ENCODE results near the gene TFF3. TPM values are rescaled to one million over a fixed set of nuclear protein-coding genes. Genes with fewer than 3 reads are reported as not detected.
"Not testable (repeated sequence)": the region's sequence is repeated elsewhere in the genome, so short reads cannot be mapped to it uniquely, and the experiment has no call there.

TFF3 gene
- total RNA-seq, 2 donors from 2014 or later = 21.1 to 24.4 TPM

DNA sequence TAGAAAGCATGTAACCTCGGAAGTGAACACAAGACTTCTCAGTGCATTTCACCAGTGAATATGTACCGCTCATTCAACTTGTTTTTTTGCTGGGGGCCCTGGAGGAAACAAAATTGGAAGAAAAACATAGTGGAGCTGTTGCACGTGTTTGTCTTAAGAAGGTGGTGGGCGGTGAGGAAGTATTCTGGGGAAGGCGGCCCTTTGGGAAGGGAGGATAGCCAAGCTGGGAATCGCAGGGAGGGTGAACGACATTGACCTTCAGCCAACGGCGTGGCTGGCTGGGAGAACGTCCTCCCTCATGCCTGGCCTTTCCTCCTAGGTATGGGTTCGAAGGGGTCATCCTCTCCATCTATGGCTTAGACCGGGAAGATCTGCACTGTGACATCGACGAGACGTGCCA is 19.4 kb downstream of the TFF3 start:
- intact Hi-C loops (cut with DNase I) = no loop called here
- DNase-seq (ENCODE audit: low spot score) = no peak

DNA sequence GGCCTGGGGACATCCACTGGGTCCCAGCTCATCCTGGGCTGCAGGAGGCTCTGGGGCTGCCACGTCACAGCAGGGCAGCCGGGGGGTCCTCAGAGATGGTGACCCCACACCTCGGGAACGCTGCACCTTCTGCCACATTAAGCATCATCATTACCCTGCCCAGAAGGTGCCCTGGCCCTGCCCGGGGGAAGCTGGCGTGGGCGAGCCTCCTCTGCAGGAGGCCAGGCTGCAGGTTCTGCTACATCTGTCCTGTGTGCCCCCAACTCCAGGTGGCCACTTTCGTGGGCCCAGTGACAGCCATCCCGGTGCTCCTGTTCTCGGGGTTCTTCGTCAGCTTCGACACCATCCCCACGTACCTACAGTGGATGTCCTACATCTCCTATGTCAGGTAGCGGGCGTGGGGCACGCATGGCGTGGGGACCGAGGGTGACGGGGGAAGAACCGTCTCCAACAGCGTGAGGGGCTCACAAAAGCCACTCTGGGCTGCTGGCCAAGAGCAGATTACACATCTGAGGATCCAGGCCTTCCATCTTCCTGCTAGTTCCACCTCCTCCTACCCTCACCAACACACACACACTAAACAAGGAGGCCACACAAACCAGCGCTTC is 20.8 kb downstream of the TFF3 start:
- intact Hi-C loops (cut with DNase I) = no loop called here
- no peak for DNase-seq (ENCODE audit: low spot score)

DNA sequence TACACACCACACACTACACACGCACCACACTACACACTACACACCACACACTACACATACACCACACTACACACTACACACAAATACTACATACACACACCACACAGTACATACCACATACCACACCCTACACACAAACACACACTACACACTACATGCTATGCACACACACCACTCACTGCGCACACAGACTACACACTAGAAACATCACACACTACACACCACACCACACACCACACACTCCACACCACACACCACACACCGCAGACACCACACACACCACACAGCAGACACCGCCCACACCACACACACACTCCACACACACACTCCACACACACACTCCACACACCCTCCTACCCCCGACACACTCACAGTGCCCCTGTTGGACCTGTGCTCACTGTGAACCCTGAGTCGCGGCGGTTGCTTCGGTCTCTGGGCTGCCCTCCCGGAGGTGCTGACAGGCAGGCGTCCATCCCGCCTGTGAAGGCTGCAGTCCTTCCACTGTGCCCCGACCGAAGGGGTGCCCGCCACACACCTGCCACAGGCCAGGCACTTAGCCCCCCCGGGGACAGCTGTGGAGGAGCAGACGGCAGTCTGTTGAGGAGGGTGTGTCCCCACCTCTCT is 21.4 kb downstream of the TFF3 start:
- no peak for DNase-seq (ENCODE audit: low spot score)
- intact Hi-C loops (cut with DNase I) = no loop called here

DNA sequence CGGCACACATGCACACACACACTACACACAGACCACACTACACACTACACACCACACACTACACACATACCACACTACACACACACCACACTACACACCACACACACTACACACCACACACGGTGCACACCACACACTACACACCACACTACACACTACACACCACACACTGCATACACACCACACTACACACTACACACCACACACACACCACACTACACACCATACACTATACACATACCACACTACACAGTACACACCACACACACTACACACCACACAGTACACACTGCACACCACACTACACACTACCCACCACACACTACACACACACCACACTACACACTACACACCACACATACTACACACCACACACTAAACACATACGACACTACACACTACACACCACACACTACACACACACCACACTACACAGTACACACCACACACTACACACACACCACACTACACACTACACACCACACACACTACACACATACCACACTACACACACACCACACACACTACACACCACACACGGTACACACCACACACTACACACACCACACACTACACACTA is 22.6 kb downstream of the TFF3 start:
- DNase-seq (ENCODE audit: low spot score); intact Hi-C loops (cut with DNase I): not testable (repeated sequence)

DNA sequence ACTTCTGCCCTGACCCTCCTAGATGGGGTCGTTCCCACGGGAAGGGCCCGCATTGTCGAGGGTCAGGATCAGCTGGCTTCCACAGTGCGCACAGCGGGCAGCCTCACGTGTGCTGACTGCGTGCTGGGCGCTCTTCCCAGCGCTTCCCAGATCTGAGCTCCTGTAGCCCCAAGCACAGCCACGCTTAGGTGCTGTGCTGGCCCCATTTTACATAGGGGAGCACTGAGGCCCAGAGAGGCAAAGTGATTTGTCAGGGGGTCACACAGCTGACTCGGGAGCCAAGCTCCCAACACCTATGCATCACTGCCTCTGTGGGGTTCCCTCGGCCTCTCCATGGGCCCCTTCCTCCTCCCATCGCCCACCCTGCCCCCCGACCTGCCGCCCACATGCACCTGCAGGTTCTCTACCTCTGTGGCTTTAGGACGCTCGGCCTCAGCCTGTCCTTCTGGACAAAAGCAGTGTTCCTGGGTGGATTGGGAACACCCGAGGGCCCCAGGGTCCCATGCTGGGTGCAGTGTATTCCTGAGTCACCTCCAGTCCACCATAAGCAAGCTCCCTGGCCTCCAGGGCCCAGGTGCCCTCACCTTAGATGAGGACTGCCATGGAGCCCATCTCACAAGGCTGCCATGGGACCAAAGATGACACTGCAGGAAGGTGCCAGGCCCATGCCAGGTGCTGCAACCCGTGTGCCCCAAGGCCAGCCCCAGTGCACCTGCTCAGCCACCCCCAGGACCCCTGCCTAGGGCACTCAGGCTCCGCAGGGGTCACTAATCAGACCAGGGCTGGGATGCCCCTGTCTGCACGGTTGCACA is 23.3 kb downstream of the TFF3 start:
- peak; percentile 66 for DNase-seq (ENCODE audit: low spot score)
- intact Hi-C loops (cut with DNase I) = no loop called here

DNA sequence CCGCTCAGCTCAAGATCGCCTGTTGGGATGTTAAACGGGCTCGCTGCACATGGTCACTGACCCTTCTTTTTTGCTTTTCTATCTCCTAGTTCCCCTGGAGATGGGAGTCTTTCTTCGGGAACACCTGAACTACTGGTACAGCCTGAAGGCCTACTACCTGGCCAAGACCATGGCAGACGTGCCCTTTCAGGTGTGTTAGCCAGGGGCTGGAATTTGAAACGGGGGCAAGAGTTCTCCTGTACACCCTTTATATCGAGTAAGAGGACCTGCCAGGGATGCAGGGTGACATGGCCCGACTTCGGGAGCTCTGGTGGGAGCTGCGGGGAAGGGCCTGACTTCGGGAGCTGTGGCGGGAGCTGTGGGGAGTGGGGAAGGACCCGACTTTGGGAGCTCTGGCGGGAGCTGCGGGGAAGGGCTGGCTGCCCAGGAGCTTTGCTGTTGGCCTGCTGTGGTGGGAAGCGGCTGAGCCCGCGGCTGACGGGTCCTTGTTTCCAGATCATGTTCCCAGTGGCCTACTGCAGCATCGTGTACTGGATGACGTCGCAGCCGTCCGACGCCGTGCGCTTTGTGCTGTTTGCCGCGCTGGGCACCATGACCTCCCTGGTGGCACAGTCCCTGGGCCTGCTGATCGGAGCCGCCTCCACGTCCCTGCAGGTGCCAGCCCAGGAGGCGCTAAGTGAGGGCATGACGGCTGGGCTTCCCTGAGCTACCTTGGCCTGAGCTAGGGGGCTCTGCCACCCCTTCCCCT is 24.0 kb downstream of the TFF3 start:
- peak; percentile 78 for DNase-seq (ENCODE audit: low spot score)
- intact Hi-C loops (cut with DNase I) = no loop called here

DNA sequence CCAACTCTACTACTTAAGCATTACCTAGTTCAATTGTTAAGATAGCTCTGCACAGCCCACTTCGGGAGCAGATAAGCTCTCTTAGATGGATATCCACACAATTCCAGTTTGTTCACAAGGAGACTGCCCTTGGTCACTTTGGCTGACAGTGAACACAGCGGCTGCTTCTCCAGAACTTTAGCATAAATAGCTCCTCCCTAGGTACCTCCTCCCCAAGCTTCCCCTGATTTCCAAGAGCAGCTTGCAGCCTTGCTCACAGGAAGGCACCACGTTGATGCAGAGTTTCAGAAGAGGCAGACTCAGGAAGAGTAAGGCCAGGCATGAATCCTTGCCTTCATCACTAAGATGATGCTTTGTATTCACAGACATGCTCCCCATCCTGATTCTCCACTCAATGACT is 24.7 kb downstream of the TFF3 start:
- DNase-seq (ENCODE audit: low spot score) = no peak
- intact Hi-C loops (cut with DNase I) = no loop called here

DNA sequence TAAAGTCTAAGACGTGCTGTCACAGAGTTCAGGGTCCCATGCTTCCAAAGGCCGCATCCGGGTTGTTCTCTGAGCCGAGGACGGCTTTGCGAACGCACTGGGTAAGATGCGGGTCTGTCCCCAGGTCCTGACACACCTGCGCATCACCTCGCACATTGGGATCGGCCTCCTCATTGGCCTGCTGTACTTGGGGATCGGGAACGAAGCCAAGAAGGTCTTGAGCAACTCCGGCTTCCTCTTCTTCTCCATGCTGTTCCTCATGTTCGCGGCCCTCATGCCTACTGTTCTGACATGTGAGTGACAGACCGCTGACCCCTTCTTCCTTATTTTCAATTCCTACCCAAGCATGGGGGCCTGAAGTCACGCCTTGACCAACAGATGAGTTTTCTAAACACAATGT is 25.3 kb downstream of the TFF3 start:
- DNase-seq (ENCODE audit: low spot score) = peak; percentile 85
- intact Hi-C loops (cut with DNase I) = no loop called here

DNA sequence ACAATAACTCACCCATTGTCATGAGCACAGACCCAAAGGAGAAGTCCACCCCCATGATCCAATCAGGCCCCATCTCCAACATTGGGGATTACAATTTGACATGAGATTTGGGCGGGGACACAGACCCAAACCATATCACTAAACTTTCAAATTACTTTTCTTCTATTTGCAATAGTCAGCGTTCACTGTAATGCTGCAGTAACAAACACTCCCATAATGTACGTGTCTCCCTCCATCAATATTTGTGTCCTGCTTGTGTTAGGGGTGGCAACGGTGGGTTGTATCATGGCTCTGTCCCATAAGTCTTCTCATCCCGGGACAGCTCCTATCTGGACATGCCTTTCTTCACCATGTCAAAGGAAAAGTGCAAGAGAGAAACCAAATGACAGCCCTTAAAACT is 26.2 kb downstream of the TFF3 start:
- DNase-seq (ENCODE audit: low spot score) = no peak
- intact Hi-C loops (cut with DNase I) = no loop called here

DNA sequence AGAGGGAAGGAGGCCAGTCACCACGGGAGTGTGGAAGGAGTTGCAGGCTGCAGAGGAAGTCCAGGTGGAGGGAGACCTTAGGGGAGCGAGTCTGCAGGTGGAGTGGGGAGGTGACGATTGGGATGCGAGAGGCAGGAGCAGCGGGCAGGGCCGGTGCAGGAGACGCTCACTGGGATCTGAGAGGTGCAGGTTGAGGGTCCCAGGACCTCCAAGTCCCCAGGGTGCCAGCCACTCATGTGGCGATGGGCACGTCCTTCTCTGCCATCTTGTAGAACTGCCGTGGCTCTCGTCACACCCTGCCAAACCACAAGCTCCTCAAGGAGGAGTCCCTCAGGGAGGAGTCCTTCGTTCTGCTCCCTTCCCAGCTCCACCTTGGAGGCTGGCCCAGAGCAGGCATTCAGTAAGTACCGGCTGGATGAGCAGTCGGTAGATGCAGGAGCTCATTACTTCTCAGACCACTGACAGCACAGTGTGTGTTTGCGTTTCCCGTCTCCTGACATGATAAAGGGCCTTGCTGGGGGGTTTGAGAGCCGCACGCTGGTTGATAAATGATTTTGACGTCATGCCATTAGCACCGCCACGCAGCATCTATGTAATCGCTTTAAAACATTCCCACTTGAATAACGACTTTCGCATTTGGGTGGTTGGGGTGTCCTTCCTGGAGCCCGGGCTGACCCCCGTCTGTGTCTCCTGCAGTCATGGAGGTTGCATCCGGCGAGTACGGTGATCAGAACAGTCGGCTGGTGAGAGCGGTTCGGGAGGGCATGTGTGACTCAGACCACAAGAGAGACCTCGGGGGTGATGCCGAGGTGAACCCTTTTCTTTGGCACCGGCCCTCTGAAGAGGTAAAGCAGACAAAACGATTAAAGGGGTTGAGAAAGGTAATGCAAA is 27.8 kb downstream of the TFF3 start:
- intact Hi-C loops (cut with DNase I) = no loop called here

DNA sequence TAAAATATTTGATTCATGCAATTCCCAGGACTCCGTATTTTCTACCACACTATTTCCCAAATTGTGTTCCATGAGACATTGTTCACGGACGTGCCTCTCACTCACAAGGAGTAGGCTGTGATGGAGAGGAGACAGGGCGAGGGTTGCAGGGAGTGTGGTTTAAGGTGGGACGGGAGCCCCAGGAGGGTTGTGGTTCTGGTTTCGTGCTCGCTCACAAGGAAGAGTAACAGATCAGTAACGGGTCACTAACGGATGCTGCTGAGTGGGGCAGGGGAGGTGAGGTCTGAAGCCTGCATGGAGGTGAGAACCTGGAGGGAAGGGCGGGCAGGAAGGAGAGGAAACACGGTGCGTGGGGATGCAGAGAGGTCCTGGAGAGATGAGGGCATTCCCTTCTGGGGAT is 28.8 kb downstream of the TFF3 start:
- intact Hi-C loops (cut with DNase I) = no loop called here
- DNase-seq (ENCODE audit: low spot score) = no peak

More for the DNA sequence above, 27.8 kb downstream of the TFF3 start:
- no peak for DNase-seq (ENCODE audit: low spot score)

DNA sequence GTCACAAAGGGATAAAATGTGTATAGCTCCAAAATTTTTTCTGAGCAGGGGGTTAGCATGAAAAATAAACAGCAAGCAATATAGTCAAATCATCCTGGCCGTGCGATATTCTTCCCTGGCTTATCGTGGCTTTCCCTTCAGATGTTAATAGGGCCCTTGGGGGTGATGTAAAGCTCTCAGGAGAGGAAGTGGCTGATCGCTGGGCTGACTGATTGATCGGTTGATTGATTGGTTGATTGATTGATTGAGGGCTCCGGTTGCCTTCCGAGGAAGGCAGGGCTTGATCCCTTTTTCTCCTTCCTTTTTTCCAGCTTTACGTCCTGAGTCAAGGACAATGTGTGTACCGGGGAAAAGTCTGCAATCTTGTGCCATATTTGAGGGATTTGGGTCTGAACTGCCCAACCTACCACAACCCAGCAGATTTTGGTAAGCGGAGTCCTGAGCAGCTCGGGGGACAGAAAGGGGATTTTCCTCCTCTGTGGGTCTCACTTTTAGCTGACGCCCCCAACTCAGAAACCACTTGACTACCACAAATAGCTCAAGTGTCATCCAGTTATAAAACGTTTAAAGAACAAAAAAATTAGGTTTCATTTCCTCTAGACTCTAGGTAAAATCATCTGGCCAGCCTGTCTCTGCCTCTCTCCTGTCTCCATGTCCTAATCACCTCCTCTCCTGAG is 29.5 kb downstream of the TFF3 start:
- intact Hi-C loops (cut with DNase I) = no loop called here
- no peak for DNase-seq (ENCODE audit: low spot score)

DNA sequence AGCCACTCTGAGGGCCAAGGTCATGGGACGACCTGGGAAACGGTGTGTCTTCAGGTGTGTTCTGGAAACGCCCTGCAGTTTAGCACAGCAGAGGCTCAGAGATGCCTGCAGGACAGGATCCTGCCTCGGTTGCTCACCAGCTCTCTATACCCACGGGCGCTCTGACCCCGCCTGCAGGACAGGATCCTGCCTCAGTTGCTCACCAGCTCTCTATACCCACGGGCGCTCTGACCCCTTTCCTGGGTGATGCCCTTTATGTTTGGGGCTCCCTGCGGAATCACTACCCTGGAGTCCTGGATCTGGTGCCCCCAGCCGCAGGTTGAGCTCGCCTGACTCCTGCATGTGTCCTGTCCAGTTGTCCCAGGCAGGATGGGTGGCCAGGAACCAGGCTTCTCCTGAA is 32.5 kb downstream of the TFF3 start:
- intact Hi-C loops (cut with DNase I) = no loop called here
- no peak for DNase-seq (ENCODE audit: low spot score)

DNA sequence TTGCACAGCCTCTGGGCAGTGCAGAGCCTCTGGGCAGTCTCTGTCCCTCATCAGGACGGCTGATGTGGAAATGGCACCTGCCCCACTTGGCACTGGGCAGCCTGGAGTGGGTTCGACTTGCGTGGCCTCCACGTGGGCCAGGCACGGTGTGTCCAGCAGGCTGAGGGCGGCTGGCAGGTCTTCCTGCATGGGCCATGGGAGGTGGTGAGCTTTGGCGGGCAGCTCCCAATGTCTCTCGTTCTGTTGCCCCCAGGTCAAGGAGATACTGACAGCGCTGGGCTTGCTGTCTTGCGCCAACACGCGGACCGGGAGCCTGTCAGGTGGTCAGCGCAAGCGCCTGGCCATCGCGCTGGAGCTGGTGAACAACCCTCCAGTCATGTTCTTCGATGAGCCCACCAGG is 33.2 kb downstream of the TFF3 start:
- DNase-seq (ENCODE audit: low spot score) = no peak
- intact Hi-C loops (cut with DNase I) = no loop called here

DNA sequence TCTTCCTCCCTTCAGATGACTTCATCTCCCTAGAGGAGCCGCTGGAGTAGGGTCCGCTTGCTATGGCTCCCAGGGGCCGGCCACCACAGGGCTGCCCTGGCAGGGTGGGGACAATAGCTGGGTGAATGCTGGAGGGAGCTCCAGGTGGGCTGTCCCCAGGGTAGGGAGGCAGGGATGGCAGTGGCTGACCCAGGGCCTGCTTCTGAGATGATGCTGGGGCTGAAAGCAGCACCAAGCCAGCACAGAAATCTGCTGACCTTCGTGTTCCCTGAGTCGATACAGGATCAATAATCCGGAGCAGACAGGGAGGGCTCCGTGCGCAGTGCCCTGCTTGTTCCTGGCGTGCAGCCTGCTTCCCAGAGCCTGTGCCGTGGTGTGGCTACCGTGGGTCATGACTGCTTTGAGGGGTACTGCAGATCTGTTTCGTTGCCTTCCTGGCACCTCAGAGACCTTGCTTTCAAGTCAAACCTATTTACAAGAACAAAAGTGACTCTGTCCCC is 34.0 kb downstream of the TFF3 start:
- intact Hi-C loops (cut with DNase I) = no loop called here
- DNase-seq (ENCODE audit: low spot score) = peak; percentile 78

DNA sequence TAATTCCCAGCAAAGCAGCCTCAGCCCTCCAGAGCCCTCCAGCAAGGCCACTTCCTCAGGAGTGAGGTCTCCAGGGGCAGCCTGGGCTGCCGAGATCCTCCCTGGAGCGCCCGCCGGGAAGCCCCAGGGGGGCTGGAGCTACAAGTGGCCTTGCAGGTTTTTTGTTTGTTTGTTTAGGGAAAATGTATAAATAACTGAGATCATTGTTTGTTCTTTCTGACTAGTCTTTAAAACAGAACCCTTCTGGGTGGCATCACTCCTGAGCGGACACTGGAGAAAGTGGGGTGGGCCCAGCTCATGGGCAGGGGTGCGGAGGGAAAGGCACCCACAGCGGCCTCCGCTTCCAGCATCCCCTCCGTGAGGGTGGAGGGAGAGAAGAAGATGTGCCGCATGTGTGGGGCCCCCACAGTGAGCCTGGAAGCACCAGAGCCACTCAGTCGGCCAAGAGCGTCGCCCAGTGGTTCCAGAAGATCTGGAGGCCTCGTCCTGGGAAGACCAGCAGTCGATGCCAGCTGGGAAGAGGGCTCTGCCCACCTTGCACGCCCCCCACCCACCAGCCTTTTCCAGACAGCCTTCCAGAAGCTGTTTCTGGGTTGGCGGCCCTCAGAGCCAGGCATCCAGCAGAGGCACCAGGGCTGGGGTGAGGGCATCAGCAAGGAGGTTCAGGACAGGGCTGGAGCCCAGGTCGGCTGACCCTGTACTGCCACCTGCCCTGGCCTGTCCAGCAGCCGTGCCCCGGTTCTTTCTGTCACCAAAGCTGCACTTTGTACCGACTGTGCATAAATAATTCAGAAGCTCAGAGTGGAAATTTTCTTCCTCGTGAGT is 34.6 kb downstream of the TFF3 start:
- DNase-seq (ENCODE audit: low spot score) = peak; percentile 72
- intact Hi-C loops (cut with DNase I) = no loop called here

DNA sequence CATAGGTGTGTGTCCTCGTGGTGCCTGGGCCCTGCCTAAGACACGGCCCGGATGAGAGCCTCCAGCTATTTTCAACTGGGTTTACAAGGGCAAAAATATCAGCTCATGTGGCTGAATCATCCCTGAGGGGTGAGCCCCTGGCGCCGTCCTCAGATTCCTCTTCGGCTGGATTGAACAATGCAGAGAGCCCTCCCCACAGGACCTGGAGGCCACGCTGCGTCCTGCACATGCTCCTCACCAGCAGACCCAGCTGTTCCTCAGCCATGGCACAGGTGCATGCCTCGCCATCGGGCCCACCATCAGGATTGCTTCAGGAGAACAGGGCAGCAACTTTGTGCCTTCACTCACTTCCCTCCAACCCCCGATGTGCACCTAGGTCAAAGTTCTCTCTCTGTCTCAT is 35.3 kb downstream of the TFF3 start:
- DNase-seq (ENCODE audit: low spot score) = no peak
- intact Hi-C loops (cut with DNase I) = no loop called here

Measured in posterior vena cava (tissue), 2 donors.